Measurements from ENCODE around the gene OR1F1.

OR1F1 gene

DNA sequence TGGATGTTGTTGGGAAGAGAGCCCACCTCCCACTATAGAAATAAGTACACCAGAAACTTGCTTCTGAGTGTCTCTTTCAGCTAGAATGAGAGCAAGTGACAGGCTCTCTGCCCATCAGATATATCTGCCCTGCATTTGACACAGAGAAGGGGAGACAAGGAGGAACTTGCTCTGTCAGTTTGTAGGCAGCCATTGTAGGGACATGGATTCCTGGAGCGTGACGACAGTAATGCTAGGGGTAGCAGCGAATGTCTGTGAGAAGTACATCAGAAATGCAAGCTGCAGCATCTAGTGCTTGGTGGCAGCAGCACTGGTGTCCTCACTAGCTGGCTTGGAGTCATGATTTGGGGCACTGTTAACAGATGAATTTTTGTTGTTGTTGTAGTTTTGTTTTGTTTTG is 24.0 kb downstream of the OR1F1 start:
- Histone ChIP-seq H3K36me3 (no peaks in the 10 kb centered on the region), H3K27ac (no peak overlapping the region), H3K27me3 (ENCODE audit: insufficient read depth, low read depth, severe bottlenecking) (peaks cover 33% of the 10 kb centered on the region), H3K9me3 (ENCODE audit: severe bottlenecking) (peaks cover 2% of the 10 kb centered on the region), H3K4me3 (ENCODE audit: low read depth, low read length) (no peak overlapping the region)
- no peak for DNase-seq
- TF ChIP-seq CTCF (IDR thresholded peaks at IDR 0.05; ENCODE audit: low read depth, low read length), result no peak

DNA sequence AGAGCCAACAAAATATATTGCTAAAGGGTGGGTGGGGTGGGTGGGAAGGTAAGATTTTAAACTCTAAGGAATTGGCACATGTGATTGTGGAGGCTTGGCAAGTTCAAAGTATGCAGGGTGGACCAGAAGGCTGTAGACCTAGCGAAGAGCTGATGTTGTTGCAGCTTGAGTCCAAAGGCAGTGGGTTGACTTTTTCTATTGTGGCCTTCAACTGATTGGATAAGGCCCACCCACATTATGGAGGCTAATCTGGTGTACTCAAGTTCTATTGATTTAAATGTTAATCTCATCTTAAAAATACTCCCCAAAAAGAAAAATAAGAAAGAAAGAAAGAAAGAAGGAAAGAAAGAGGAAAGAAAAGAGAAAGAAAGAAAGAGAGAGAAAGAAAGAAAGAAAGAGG is 24.6 kb downstream of the OR1F1 start:
- Histone ChIP-seq H3K27me3 (ENCODE audit: insufficient read depth, low read depth, severe bottlenecking) (peaks cover 34% of the 10 kb centered on the region), H3K4me3 (ENCODE audit: low read depth, low read length) (no peak overlapping the region), H3K36me3 (no peaks in the 10 kb centered on the region), H3K27ac (no peak overlapping the region), H3K9me3 (ENCODE audit: severe bottlenecking) (peaks cover 2% of the 10 kb centered on the region)
- no peak for DNase-seq
- no peak for TF ChIP-seq CTCF (IDR thresholded peaks at IDR 0.05; ENCODE audit: low read depth, low read length)

GRCh38 chr16:3214904-3215600 is 27.0 kb downstream of the OR1F1 start:
- Histone ChIP-seq H3K9me3 (ENCODE audit: severe bottlenecking) (peaks cover 2% of the 10 kb centered on the region), H3K27me3 (ENCODE audit: insufficient read depth, low read depth, severe bottlenecking) (peaks cover 34% of the 10 kb centered on the region), H3K27ac (no peak overlapping the region), H3K4me3 (ENCODE audit: low read depth, low read length) (no peak overlapping the region), H3K36me3 (no peaks in the 10 kb centered on the region)
- TF ChIP-seq CTCF (IDR thresholded peaks at IDR 0.05; ENCODE audit: low read depth, low read length), result no peak
- no peak for DNase-seq

- Histone ChIP-seq H3K9me3 (ENCODE audit: severe bottlenecking) (peaks cover 1% of the 10 kb centered on the region), H3K4me3 (ENCODE audit: low read depth, low read length) (no peak overlapping the region), H3K27ac (no peak overlapping the region), H3K27me3 (ENCODE audit: insufficient read depth, low read depth, severe bottlenecking) (peaks cover 31% of the 10 kb centered on the region), H3K36me3 (no peaks in the 10 kb centered on the region)
- TF ChIP-seq CTCF (IDR thresholded peaks at IDR 0.05; ENCODE audit: low read depth, low read length), result no peak
- DNase-seq, result no peak
Observed at GRCh38 chr16:3215601-3216262, 27.7 kb downstream of the OR1F1 start.

DNA sequence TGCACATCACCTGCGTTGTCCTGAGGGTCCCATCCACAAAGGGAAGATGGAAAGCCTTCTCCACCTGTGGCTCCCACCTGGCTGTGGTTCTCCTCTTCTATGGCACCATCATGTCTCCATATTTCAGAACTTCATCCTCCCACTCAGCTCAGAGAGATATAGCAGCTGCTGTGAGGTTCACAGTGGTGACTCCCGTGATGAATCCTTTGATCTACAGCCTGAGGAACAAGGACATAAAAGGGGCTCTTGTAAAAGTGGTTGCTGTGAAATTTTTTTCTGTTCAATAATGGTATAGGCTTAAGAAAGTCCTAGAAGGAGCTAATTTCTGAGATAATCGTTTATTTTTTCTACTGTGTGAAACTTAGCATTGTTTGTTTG is 28.2 kb downstream of the OR1F1 start:
- Histone ChIP-seq H3K4me3 (ENCODE audit: low read depth, low read length) (no peak overlapping the region), H3K36me3 (no peaks in the 10 kb centered on the region), H3K9me3 (ENCODE audit: severe bottlenecking) (no peaks in the 10 kb centered on the region), H3K27me3 (ENCODE audit: insufficient read depth, low read depth, severe bottlenecking) (peaks cover 31% of the 10 kb centered on the region), H3K27ac (no peak overlapping the region)
- TF ChIP-seq CTCF (IDR thresholded peaks at IDR 0.05; ENCODE audit: low read depth, low read length), result no peak
- no peak for DNase-seq

All from WERI-Rb-1 (cell line).